GM19023 (cell line): ENCODE measurements around the gene REEP1.
"Not testable (repeated sequence)": the region's sequence is repeated elsewhere in the genome, so short reads cannot be mapped to it uniquely, and the experiment has no call there.

ENCODE experiments used
- ATAC-seq: cut with Tn5 transposase; IDR thresholded peaks from one replicate; pipeline ENCODE4 v1.9.1; 2021; ENCODE audit warnings: mild to moderate bottlenecking, moderate library complexity; ENCODE audit not compliant: unreplicated experiment

The REEP1 gene

DNA sequence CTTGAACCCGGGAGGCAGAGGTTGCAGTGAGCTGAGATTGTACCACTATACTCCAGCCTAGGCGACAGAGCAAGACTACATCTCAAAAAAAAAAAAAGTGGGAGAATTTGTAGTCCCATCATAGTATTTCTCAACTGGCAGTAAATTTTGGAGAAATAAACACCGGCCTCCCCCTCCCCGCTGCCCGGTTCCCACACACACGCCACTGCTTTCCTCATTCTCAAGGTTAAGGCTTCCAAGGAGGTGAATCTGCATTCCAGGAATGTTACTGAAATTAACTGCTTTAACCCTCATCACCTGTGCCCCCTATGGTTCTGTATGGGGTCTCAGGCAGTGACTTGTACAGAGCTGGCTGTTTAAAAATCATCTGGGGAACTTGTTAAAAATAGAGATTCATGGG, 88.2 kb downstream of the REEP1 start:
- ATAC-seq = no peak

DNA sequence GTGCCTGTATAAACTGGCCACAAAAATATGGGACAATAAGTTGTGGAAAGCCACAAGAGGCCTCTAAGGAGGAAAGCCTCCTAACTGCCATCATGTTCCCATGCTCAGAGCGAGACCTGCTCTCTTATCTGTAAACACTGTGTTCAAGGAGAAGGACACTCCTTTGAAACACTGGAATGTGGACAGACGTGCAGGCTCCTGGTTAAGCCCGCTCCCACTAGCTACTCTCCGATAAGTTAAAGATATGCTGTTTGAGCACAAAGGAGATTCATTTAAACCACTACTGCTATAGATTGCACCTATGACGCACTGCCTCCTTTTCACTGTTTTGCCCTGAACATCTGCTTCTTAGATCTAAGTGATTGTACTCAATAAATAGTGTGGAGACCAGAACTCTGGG, 92.2 kb downstream of the REEP1 start:
- ATAC-seq = not testable (repeated sequence)

DNA sequence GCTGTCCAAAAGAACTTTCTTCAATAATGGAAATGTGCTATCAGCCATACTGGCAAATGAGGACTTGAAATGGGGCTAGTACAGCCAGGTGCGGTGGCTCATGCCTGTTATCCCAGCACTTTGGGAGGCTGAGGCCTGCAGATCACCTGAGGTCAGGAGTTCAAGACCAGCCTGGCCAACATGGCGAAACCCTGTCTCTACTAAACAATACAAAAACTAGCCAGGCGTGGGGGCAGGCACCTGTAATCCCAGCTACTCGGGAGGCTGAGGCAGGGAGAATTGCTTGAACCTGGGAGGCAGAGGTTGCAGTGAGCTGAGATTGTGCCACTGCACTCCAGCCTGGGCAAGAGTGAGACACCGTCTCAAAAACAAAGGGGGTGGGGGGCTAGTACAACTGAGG, 92.6 kb downstream of the REEP1 start:
- ATAC-seq = not testable (repeated sequence)

DNA sequence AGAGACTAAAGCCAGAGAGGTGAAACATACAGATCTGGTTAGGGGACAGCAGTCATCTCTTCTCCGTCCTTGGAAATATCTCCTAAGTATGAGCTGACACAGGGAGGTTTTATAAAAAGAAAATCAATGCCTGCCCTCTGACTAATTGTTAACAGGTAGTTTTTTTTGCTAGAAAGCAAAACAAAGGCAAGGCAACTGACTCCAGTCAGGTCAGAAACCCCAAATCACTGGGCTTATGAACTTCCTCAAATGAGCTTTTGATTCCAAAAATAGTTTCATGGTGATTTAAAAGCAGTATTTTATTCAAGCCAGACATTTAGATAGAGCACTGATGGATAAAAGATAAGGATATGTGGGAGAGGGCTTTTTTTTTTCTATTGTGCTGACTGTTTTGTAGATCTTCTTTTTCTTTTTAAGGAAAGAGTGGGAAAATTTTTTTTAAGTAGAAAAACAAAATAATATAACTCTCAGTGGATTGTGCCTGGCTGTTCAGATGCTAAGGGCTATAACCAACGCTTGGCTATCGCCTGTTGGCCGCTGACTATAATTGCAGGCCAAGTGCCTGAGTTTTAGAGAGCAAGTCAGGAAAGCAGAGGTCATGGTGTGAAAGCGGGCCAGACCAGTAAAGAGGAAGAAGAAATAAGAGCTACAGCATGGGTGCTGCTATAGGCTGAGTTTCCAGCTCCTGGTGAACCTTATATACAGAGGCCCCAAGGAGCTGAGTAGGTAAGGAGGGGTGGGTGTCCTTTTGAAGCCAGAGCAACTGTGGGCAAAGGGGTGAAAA, 93.3 kb downstream of the REEP1 start:
- ATAC-seq = no peak

DNA sequence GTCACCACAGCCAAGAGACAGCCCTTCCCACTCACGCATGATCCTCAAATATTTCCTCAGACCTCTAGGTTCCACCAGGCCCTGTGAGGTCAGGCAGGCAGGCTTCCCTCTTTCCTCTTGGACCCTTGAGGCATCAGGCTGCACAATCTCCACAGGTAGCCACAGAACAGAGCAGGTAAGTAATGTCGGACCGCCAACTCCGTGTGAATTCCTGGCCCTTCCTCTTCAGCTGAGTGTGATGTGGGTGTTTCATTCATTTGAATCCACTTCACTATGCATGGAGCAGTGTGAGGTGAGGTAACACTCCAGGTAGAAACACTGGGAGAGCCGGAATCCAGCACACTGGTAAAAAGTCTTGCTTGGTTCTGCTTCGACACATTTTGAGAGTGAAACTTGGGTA, 94.2 kb downstream of the REEP1 start:
- no peak for ATAC-seq

DNA sequence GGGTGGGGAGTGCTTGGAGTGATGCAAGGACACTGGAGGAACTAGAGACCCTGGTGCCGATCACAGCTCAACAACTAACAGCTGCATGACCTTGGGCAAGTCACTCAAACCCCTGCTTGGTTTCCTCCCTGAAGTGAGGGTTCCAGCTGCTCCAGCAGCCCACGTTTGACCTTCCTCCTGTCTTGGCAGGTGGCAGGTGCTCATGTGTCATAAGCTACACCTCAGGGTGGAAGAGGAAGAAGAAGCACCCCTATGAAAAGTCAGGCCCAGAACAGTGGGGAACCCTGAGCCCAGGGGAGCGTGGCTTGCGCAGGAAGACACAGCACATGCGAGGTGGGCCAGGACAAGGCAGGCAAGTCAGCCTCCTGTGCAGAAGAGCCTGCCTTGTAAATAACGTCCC, 95.8 kb downstream of the REEP1 start:
- ATAC-seq = no peak

DNA sequence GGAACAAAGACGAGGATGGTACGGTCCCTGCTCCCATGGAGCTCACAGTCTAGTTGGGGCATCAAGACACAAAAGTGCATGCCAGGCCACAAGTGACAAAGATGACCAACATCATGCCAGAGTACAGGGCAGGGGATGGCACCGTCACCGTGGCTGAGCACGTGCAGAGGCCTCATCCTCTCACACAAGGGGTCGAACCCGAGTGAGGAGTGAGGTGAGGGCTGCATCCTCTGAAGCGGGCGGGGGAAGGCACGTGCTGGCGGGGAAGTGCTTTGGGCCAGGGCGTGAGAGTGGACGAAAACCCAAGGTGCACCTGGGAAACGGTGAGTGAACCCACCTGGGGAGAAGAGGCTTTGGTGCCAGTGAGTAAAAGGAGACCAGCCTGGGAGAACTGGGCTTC, 97.2 kb downstream of the REEP1 start:
- ATAC-seq = no peak

DNA sequence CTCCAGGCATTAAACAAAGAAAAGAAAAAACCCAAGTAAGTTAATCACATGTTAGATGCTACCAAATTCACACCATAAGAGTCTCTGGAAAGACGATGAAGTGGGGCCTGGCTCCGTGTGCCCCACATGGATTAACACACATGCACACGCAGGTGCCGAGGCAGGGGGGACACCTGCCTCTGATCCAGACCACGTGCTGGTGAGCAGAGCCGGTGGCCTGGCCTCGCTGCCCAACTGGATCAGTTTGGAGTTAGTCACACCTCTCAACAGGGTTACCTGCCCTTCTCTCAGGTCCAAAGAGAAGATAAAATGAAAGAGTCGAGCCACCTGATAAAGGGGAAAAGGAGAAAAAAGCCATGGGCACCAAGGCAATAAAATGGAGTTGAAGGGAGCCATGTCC, 97.7 kb downstream of the REEP1 start:
- no peak for ATAC-seq

DNA sequence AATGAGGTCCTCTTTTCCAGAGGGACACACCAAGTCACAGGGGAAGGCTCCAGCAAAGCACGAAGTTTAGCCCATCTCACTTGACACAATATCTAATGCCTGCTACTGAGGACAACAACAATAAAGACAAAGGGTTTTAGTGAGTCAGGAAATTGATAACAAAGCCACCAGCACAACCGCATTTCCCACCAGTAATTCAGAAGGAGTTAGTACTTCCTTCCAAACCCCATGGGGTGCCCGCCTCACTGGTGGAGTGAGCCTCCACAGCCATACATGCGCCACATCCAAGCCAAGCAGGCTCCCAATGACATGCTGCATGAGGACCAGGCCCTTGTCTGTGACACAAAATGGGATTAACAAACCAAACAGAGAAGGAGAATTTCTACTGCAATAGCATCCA, 98.1 kb downstream of the REEP1 start:
- no peak for ATAC-seq

DNA sequence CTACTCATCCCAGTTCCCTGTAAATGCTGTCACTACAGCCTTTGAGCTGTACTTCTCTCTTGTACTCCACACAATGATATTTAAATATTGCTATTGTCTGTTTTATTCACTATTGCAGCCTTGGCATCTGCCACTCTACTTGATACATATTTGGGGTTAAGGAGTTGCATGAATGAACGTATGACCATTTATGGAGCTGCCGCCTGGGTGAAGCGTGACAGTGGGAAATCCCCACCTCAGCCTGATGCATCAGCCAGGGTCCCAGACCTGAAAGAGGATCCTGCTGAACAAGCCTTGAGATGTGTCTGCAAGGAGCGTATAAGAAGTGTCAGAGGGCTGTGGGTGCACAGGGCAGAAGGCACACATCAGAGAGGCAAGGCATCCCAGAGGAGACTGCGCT, 99.1 kb downstream of the REEP1 start:
- peak; percentile 79 for ATAC-seq

DNA sequence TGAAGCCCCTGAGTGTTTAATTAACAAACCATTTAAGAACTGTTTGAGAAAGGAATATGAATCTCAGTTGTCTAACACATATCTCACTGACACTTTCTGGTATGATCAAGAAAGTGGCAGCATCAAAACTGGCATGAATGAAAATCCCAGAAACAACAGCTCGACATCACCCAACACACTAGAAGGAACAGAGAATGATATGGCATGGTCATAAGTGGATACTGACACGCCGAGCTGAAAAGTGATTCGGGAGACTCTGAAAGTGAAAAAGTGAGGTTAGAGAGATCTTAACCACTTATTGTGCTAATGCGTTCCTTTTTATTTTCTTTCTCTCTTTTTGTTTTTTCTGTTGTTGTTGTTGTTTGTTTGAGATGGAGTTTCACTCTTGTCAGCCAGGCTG, 100.3 kb downstream of the REEP1 start:
- ATAC-seq = no peak

DNA sequence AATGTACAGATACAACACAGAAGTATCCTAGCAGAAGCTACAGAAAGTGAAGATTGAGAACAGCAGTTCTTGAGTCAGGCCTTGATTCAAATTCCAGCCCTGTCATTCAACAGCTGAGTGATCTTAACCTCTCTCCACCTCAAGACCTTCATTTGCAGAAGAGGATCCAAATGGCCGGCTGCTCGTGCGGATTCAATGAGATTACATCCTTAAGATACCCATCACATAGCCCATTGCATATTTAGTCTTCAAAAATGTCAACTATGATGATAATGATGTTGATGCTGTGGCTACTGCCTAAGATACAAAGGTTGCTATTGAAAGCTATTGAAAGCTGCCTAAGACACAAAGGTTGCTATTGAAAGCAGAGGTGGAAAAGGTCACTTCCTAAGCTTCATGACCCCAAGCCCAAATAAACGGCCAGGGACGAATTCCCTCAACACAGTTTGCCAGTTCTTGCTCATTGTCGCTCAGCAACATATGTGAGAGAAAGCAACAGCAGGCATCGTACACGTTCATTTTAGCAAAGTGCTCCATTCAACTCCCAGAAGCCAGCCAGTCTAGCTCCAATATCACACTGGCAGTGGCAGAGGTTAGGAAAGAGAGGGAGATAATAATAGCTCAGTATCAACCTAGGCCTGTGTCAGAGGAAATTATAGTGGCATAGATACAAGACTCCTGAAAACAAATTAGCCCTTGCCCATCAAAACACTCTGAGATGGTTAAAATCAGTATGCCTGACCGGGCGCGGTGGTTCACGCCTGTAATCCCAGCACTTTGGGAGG, 102.0 kb downstream of the REEP1 start:
- no peak for ATAC-seq

DNA sequence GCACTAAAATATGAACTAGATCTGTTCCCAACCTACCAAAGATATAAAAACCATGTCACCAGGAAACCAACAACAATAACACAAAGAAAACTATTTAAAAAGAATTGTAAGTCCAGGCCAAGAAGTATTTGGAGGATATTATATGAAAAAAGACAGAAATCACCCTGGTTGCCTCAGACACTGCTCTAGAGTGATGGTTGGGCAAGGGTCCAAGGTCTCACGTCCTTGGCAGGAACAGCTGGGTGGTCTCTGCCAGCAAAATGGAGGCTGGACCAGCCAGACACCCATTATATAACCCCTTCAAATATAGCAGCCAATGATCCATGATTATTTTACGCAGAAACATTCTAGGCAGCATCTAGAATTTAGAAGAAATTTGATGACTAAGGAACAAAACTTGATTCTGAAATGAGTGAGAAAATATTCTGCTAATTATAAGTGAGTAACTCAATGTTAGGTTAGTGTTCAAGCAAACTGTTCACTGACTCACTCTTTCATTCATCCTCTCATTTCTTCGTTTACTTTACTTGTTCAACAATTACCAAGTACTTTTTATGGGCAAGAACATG, 102.8 kb downstream of the REEP1 start:
- ATAC-seq = no peak

DNA sequence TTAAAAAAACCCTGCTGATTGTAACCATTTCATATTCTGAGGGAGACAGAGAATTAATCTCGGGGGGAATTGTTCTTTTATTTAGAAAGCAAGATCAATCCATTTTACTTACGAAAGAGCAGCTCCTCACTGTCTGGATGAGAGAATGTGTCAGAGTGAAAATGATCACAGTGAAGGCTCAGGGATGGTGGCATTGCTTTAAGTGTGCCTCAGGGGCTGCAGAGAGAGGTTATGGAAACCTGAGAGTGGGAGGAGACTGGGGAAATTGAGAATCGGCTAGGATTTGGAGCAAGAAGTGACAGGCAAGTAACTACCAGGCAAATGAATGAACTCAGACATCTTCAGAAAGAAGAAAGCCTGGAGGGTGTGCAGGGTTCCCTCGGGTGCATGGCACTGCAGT, 104.0 kb downstream of the REEP1 start:
- no peak for ATAC-seq

DNA sequence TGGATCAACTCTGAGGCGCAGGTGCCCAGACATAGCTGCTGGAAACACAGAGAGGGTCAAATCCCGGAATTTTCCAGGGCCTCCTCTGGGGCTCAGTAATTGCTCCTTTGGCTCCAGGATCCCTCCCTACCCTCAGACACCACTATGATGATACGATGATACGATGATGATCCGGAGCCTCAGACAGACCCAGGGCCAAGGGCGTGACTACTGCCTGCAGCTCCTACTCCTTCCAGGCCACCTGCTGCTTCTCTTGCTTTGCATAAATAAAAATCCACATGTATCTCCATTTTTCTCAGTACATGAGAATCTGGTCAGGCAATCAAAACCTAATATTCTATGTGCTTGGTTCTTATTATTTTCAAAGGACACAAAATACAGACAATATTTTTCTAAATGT, 104.5 kb downstream of the REEP1 start:
- no peak for ATAC-seq

DNA sequence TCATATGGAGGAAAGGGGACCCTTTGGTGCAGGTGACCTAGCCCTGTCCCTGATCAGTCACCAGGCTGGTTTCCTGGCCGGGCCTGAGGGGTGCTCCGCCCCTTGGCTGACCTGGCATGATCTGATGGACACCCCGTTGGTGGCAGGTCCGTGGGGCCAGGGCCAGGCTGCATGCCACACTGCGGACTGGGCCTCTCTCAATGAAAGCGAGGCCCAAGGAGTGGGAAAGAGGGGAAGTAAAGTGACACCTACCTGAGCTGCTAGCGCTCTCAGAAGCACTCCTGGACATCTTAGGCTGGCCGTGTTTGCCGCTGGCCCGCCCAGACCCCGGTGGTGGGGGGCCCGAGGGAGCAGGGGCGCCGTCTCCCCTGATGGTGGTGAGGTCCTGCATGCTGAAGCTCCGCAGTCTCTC, 105.0 kb downstream of the REEP1 start:
- ATAC-seq = no peak

DNA sequence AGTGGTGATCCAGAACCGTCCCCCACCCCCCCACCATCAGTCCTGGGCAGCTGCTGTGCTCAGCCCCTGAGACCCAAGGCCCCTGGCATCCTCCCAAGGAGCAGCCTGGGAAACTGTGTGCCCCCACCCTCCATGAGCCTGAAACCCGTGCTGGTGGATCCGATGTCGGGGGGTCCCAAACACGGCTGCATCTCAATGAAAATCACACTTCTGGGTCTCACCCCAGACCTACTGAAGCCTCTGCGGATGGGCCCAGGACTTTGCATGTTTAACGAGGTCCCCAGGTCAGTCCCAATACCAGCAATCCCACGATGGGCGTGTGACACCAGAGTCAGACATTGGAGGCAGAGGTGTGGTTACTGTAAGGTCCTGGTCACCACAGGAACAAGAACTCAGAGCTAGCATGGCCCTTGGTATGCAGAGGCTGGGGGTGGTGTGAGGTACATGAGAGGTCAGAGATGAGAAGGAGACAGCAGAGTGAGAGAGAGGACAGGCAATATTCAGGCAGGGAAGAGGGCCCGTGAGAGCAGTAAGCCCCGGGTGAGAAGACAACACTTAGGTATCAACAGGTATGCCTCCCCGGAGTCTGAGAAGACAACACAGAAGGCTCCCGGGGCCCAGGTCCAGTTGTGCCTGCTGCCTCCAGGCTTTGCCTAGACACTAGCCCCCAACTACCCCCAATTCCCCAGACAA, 105.6 kb downstream of the REEP1 start:
- no peak for ATAC-seq

DNA sequence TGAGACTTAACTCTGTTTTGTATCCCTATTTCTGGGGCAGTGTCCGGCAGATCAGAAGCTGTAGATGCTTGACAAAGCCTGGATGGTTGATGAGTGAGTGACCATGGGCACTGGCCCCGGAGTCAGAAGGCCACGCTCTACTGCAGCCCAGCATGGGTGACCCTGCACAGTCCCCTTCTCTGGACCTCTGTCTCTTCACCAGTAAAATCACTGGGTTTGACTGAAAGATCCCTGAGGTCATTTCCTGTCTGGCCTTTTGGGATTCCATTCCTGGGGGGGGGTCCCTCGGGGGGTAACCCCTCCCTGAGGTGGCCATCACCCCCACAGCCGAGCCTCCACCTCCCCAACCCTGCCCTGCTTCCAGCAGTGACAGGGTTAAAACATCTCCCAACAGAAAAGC, 106.5 kb downstream of the REEP1 start:
- ATAC-seq = no peak

DNA sequence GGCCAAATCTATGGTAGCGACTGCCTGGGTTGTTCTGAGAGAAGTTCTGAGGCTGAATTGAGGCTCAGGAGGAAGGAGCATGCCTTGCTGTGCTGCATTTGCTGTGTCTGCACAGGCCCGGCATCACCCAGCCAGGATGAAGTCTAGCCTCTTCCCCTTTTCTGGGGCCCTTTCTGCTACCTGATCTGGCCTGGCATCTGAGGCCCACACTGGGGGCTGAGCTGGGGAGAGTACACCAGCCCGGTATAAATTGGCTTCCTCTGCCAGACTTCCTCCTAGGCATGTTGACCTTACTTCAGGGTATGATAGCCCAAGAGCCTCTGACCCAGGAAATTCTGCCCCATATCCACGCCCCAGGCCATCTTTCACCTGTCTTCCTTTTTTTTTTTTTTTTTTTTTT, 108.2 kb downstream of the REEP1 start:
- ATAC-seq = no peak

DNA sequence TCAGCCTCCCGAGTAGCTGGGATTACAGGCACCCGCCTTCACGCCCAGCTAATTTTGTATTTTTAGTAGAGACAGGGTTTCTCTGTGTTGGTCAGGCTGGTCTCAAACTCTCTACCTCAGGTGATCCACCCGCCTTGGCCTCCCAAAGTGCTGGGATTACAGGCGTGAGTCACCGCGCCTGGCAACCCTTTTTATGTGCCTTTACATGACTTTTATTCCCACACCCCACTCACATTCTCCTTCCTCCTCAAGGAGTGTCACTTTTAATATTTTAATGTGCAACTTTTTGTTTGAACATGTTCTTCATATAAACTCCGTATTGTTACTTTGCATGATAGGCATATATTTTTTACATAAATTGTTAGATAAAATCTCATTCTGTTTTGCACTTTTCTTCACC, 108.9 kb downstream of the REEP1 start:
- ATAC-seq = not testable (repeated sequence)

DNA sequence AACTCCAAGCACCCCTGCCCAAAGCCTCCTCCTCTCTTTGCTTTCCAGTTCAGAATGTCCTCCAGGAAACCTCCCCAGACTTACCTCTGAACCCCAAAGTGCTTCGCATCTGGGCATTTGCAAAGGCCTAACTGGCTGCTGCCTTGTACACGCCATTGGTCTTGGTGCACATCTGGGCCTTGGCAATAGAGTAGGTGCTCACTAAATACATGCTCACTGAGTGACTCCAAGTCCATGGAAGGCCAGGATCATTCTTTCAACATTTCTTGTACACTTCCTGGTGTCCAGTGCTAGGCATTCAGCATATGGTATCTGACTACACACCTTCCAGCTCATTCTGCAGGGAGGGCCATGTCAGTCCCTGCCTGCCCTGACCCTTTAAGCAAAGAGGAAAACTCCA, 109.7 kb downstream of the REEP1 start:
- no peak for ATAC-seq
